NK-92 (cell line): Measurements from ENCODE around the gene NUP54.

Experiments
- DNase-seq: peaks from one replicate; lab custom pipeline; 2025; ENCODE audit not compliant: unreplicated experiment; lab: John Stamatoyannopoulos, UW

NUP54 gene

DNA sequence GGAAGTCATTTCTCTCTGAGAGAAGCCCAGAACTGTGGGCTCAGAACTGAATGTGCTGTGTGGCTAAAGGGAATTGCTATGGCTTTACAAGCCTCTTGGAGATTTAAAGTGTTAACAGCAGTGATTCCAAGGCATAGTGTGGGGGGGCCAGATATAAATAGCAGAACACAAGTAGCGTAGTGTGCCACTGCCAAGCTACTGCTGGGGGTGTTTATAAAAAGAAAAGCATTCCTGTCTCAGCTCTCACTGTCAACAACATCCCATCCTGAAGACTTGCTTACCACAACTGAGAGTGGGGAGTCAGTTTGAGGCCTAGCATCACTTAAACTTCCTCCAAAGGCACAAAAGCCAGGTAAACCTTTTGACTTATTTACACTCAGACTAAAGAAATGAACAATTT, 73.7 kb downstream of the NUP54 start, which contains the start of gene ART3:
Gene ART3, plus strand, starts transcription at position 242 of the 400 bp plus-strand sequence. CDS start 1,181 bp downstream, outside the sequence.
- DNase-seq = no peak

DNA sequence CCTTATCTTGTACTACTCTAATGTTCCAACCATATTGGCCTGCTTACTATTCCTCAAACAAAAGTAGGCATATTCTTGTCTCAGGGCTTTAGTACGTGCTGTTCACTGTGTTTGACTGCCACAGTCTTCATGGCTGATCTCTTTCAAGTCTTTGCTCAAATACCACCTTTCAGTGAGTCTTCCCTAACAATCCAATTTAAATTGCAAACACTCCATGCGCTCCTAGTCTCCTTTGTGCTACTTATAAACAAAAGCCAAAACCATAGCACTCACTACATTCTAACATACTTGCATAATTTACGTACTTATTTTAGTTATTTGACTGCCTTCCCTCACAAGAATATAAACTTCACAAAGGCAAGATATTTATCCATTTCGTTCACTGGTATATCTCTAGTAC, 75.4 kb downstream of the NUP54 start:
- no peak for DNase-seq

GRCh38 chr4:76067652-76068286, 80.4 kb downstream of the NUP54 start:
- DNase-seq = no peak

DNA sequence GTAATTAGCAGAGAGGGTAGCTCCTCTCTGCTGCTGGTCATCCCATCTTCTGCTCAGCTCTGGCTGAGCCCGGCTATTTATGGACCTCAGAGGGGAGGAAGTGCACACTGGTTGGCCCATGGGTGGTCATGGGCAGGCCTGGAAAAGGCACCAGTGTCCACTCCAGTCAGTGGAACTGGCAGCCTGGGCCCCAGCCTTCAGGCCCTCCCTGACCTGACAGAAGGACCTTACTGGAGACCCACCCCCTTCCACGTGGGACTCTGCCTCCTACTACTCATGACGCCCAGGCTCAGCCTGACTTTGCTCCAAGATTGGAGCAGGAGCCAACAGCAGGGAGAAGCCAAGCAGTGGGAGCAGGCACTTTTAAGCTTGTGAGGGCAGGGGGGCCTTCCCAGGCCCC, 81.7 kb downstream of the NUP54 start:
- DNase-seq = no peak
